Endothelial cell of umbilical vein (primary cell): ENCODE data around the gene AMDHD2.
"Not testable (repeated sequence)": the region's sequence is repeated elsewhere in the genome, so short reads cannot be mapped to it uniquely, and the experiment has no call there.

Experiments
- EZH2 ChIP-seq: IDR thresholded peaks from 2 replicates; pipeline ENCODE4 v1.6.1; 2012; ENCODE audit warnings: borderline replicate concordance, low read depth, mild to moderate bottlenecking, moderate library complexity, low read length, inconsistent platforms; ENCODE audit not compliant: severe bottlenecking
- GATA2 ChIP-seq: IDR thresholded peaks from 2 replicates; pipeline ENCODE4 v1.7.0; 2011; ENCODE audit warnings: low read depth, mild to moderate bottlenecking, moderate library complexity, mixed read lengths, low read length; ENCODE audit not compliant: insufficient read length, insufficient read depth
- MYC ChIP-seq: IDR thresholded peaks from one replicate; pipeline ENCODE4 v1.6.1; 2011; ENCODE audit warnings: mild to moderate bottlenecking, low read depth, low read length
- POLR2A ChIP-seq: IDR thresholded peaks from 2 replicates; pipeline ENCODE4 v1.6.1; 2012; ENCODE audit warnings: low read depth, mild to moderate bottlenecking, control low read depth, low read length
- TF ChIP-seq, protein P1 (sequence below), 2 donors: IDR thresholded peaks; 1 replicate in 1 of 2; 2 replicates in 1 of 2; pipeline ENCODE4 v1.5.1; 2011; ENCODE audit warnings: low read length in 2 of 2, mild to moderate bottlenecking in 2 of 2, moderate library complexity in 2 of 2, control low read depth in 1 of 2, inconsistent platforms in 1 of 2, low read depth in 1 of 2; ENCODE audit not compliant: insufficient read depth in 1 of 2; ENCODE audit errors: extremely low read depth in 1 of 2

DNA sequence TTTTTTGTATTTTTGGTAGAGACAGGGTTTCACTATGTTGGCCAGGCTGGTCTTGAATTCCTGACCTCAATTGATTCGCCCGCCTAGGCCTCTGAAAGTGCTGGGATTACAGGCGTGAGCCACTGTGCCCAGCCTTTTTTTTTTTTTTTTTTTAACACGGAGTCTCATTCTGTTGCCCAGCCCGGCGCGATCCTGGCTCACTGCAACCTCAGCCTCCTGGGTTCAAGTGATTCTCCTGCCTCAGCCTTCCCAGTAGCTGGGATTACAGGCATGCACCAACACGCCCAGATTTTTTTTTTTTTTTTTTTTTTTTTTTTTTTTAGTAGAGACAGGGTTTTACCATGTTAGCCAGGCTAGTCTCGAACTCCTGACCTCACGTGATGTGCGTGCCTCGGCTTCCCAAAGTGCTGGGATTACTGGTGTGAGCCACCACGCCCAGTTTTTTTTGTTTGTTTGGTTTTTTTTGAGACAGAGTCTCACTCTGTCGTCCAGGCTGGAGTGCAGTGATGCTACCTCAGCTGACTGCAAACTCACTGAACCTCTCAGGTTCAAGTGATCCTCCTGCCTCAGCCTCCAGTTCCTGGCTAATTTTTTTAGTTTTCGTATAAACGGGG, 13.1 kb downstream of the AMDHD2 start:
- TF ChIP-seq POLR2A, MYC, EZH2, GATA2: not testable (repeated sequence)
- TF ChIP-seq, protein P1, sequence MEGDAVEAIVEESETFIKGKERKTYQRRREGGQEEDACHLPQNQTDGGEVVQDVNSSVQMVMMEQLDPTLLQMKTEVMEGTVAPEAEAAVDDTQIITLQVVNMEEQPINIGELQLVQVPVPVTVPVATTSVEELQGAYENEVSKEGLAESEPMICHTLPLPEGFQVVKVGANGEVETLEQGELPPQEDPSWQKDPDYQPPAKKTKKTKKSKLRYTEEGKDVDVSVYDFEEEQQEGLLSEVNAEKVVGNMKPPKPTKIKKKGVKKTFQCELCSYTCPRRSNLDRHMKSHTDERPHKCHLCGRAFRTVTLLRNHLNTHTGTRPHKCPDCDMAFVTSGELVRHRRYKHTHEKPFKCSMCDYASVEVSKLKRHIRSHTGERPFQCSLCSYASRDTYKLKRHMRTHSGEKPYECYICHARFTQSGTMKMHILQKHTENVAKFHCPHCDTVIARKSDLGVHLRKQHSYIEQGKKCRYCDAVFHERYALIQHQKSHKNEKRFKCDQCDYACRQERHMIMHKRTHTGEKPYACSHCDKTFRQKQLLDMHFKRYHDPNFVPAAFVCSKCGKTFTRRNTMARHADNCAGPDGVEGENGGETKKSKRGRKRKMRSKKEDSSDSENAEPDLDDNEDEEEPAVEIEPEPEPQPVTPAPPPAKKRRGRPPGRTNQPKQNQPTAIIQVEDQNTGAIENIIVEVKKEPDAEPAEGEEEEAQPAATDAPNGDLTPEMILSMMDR (IDR thresholded peaks at IDR 0.05; ENCODE audit: extremely low read depth in 1 of 2, insufficient read depth in 1 of 2, low read depth in 1 of 2, low read length in 2 of 2) = not testable (repeated sequence)
